A673 (cell line): ENCODE measurements around the gene PATL1.

Experiments
- CTCF ChIP-seq: fragments of 300-800, 200-600 bp; sonication (generic); conservative IDR thresholded peaks from 2 replicates; pipeline ENCODE4 v1.5.1; 2017; ENCODE audit warnings: low read depth, mild to moderate bottlenecking, antibody characterized with exemption, low read length, moderate library complexity, mixed read lengths
- EZH2 ChIP-seq: fragments of 200-600 bp; sonication (generic); IDR thresholded peaks from 2 replicates; pipeline ENCODE4 v1.6.1; 2017; ENCODE audit warnings: borderline replicate concordance, low read depth, mild to moderate bottlenecking, mixed read lengths, antibody characterized with exemption, low read length; ENCODE audit not compliant: poor library complexity, severe bottlenecking

GRCh38 chr11:59616396-59616982 is 52.3 kb downstream of the PATL1 start:
- no peak for TF ChIP-seq CTCF
- no peak for TF ChIP-seq EZH2
